CD4-positive, alpha-beta T cell treated with Interferon gamma for 1 hour (primary cell): ENCODE measurements around the gene ITPKC.
"Not testable (repeated sequence)": the region's sequence is repeated elsewhere in the genome, so short reads cannot be mapped to it uniquely, and the experiment has no call there.

Experiments used
- DNase-seq: peaks from one replicate; pipeline ENCODE4 v3.0.0-alpha.2; 2020

ITPKC gene

DNA sequence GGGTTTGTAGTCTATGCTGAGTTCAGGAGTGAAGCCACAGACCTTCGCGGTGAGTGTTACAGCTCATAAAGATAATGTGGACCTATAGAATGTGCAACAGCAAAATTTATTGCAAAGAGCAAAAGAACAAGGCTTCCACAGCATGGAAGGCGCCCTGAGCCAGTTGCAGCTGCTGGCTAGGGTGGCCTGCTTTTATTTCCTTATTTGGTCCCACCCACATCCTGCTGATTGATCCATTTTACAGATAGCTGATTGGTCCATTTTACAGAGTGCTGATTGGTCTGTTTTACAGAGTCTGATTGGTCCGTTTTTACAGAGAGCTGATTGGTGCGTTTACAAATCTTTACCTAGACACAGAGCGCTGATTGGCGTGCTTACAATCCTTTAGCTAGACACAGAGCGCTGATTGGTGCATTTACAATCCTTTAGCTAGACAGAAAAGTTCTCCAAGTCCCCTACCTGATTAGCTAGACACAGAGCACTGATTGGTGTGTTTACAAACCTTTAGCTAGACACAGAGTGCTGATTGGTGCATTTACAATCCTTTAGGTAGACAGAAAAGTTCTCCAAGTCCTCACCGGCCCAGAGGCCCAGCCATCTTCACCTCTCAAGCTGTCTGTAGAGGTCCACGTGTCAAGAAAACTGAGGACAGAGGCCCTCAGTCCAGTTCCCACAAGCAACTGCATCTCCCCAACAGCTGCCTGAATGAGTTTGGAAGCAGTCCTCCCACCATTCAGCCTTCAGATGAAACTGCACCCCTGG is 54.4 kb downstream of the ITPKC start:
- not testable (repeated sequence) for DNase-seq

DNA sequence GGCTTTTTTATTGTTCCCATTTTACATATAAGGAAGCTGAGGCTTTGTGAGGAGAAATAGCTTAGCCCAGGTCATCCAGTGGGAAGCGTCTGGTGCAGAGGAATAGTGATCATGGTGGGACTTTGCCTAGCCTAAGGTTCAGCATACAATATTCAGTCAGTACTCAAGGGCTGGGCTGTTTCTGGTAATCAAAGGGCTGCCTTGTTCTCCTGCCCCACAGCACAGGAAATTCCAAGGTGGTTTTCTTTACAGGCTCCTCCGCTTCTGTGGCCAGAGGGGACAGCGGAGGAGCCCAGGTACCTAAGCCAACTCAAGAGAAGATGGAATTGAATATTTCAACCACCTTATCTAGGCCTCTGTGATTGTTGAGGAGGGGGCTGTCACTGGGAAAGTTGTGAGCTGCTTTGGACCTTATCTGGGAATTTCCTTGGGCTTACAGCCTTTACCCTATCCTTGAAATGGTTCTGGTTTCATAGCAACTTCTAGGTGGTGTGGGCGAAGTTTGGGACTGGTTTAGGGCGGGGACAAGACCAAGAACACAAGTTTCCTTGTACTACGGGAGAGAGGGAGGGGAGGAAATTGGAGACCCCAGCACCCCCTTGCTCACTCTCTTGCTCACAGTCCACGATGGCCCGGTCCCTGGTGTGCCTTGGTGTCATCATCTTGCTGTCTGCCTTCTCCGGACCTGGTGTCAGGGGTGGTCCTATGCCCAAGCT is 58.2 kb downstream of the ITPKC start, which contains the start of gene MIA:
Gene MIA, plus strand, starts transcription at position 606 of the 716 bp plus-strand sequence. Its CDS starts 22 bp downstream, at position 628.
- no peak for DNase-seq

DNA sequence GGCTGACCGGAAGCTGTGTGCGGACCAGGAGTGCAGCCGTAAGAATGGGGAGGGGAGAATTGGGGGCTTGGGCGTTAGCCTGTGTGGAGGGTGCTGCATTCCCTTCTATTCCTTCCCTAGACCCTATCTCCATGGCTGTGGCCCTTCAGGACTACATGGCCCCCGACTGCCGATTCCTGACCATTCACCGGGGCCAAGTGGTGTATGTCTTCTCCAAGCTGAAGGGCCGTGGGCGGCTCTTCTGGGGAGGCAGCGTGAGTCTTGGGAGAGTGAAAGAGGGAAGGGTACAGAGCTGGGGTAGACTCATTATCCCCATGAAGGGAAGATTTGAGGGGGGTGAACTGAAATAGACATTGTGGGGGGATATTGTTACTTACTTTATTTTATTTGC is 58.7 kb downstream of the ITPKC start:
- no peak for DNase-seq

DNA sequence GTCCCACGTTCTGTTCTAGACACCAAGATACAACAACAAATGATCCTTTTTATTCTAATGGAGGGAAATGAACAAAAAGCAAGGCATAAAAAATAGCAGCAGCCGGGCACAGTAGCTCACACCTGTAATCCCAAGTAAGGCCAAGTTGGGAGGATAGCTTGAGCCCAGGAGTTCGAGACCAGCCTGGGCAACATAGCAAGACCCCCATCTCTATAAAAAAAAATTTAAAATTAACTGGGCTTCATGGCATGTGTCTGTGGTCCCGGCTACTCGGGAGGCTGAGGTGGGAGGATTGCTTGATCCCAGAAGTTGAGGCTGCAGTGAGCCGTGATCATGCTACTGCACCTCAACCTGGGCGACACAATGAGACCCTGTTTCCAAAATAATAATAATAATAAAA is 59.5 kb downstream of the ITPKC start:
- DNase-seq, result no peak

GRCh38 chr19:40776932-40777644 is 60.2 kb downstream of the ITPKC start:
- peak; percentile 94 for DNase-seq

- DNase-seq, result no peak
Measured at GRCh38 chr19:40777645-40777936, 60.7 kb downstream of the ITPKC start.

GRCh38 chr19:40777937-40778705 is 61.2 kb downstream of the ITPKC start, which contains the start of gene RAB4B:
Gene RAB4B, plus strand, starts transcription at chr19:40778247. Its CDS starts 129 bp downstream, at chr19:40778376.
- peak; percentile 100 for DNase-seq

DNA sequence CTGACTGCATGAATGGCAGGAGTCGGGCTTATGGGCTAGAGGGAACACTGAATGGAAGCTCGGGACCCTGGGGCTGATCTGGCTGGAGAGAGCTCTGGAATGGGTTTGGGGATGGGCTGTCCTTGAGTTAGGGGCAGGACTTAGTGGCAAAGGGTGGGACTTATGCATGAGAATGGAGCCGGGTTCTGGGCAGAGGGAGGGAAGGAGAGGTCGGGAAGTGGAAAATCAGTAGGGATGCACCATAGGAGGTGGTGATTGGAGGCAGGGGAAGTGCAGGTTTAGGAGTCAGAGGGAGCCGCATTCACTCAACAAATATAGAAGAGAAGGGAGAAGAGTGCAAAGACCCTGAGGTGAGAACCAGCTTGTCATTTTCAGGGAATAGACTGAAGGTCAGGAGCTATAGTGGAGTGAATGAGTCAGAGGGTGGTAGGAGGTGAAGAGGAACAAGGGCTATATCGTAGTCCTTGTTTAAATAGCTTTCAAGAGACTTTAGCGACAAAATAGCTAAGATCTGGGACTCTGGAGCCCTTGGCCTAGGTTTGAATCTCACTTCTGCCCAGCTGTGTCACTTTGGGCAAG is 61.9 kb downstream of the ITPKC start:
- no peak for DNase-seq

- DNase-seq, result no peak
Measured at GRCh38 chr19:40780582-40780981, 63.7 kb downstream of the ITPKC start.

DNA sequence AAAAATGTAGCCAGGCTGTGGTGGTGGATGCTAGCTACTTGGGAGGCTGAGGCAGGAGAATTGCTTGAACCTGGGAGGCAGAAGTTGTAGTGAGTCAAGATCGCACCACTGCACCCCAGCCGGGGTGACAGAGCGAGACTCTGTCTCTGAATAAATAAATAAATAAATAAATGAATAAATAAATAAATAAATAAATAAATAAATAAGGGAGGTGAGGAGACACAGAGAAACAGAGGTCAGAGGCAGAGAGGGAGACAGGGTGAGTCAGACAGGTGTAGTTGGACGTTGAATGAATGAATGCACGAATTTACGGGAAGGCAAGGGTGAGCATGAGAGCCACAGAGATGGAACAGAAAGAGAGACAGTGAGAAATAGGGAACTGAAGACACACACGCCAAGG is 64.2 kb downstream of the ITPKC start:
- DNase-seq, result no peak

- DNase-seq, result no peak
Measured at GRCh38 chr19:40783711-40784110, 66.8 kb downstream of the ITPKC start.

DNA sequence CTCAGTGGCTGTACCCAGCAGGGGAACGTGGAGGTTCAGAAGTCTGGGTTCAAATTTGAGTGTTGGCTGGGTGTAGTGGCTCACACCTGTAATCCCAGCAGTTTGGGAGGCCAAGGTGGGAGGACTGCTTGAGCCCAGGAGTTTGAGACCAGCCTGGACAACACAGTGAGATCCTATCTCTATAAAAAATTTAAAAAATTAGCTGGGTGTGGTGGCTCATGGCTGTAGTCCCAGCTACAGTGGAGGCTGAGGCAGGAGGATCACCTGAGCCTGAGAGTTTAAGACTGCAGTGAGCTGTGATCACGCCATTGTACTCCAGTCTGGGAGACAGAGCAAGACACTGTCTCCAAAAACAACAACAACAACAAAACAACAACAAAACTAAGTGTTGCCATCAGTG is 67.2 kb downstream of the ITPKC start:
- not testable (repeated sequence) for DNase-seq

GRCh38 chr19:40785526-40785925 is 68.6 kb downstream of the ITPKC start:
- no peak for DNase-seq

DNA sequence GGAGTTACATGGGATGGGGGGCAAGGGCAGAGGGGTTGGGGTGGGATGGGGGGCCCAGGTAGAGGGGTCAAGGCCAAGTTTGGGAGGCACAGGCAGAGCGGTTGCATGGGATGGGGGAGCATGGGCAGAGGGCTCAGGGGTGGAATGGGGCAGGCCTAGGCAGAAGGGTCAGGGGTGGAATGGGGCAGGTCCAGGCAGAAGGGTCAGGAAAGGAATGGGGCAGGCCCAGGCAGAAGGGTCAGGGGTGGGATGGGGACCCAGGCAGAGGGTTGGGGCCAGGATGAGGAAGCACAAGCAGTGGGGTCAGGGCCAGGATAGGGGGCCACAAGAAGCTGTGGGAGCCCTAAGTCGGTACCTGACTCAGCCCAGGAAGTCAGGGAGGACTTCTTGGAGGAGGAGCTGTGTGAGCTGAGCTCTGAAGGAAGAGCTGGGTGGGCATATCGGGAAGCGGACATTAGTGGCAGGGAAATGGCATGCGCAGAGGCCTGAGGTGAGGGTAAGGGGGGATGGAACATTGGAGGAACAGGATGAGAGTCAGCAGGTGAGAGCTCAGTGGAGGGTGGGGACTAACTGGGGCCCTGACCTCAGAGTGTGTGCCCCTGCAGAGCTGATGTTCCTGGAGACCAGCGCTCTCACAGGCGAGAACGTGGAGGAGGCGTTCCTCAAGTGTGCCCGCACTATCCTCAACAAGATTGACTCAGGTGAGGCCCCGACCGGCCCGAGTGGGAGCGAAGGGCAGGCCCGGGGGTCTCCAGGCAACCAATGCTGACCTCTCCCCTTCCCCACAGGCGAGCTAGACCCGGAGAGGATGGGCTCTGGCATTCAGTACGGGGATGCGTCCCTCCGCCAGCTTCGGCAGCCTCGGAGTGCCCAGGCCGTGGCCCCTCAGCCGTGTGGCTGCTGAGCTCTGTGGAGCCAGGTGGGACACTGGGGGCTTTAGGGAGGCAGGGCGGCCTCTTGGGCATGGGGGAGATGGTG is 69.4 kb downstream of the ITPKC start:
- no peak for DNase-seq
